ENCODE data around the gene LRRD1. TPM values are rescaled to one million over a fixed set of nuclear protein-coding genes. Genes with fewer than 3 reads are reported as not detected.
"Not testable (repeated sequence)": the region's sequence is repeated elsewhere in the genome, so short reads cannot be mapped to it uniquely, and the experiment has no call there.

The LRRD1 gene
- total and polyA plus RNA-seq, 2 of the 4 experiments (the other 2 are of a cell fraction) = under 0.01 to 0.02 TPM

- DNase-seq; BruUV-seq (replicated peaks); ATAC-seq (ENCODE audit: low read depth); H3K9me1 ChIP-seq (ENCODE audit: insufficient read depth, low read length); H3K4ac ChIP-seq (ENCODE audit: low read depth, low read length); H2BK5ac ChIP-seq (ENCODE audit: low read depth, low read length, poor library complexity, severe bottlenecking); H3K9me3 ChIP-seq (ENCODE audit: control insufficient read depth, insufficient read depth, low read length); H2AK5ac ChIP-seq (ENCODE audit: low read depth, low read length); H3K27me3 ChIP-seq (ENCODE audit: control insufficient read depth, insufficient read depth, low read length); H3K4me3 ChIP-seq (ENCODE audit: insufficient read depth, low read depth, low read length); dilution Hi-C loops (cut with HindIII; ENCODE audit: low sequenced_read_pairs, unreplicated experiment); H3K23ac ChIP-seq (ENCODE audit: low read depth, low read length); H3K4me1 ChIP-seq (ENCODE audit: control insufficient read depth, insufficient read depth, low read length); H3K36me3 ChIP-seq (ENCODE audit: control insufficient read depth, insufficient read depth, low read length); H4K5ac ChIP-seq (ENCODE audit: low read depth, low read length); H4K8ac ChIP-seq (ENCODE audit: low read depth in 2 of 2, low read length in 2 of 2); H3K79me1 ChIP-seq (ENCODE audit: low read depth in 1 of 2, low read length in 2 of 2); H3K18ac ChIP-seq (ENCODE audit: low read depth, low read length); H4K20me1 ChIP-seq (ENCODE audit: insufficient read depth, low read length); H2BK20ac ChIP-seq (ENCODE audit: low read depth, low read length); H3K14ac ChIP-seq (replicated peaks; ENCODE audit: low read depth, low read length); POLR2A ChIA-PET (ENCODE audit: unreplicated experiment); in situ Hi-C loops (cut with MboI; ENCODE audit: low sequenced_read_pairs); H3K9ac ChIP-seq (ENCODE audit: low read depth, low read length); CTCF ChIA-PET; H2AK9ac ChIP-seq (replicated peaks; ENCODE audit: low read depth, low read length, poor library complexity); H3K56ac ChIP-seq (ENCODE audit: extremely low read depth, insufficient read depth, low read length); H3K27ac ChIP-seq (ENCODE audit: insufficient read depth, low read length); H4K91ac ChIP-seq (ENCODE audit: insufficient read depth, low read depth, low read length); H2BK120ac ChIP-seq (ENCODE audit: low read depth, low read length); H3K4me2 ChIP-seq (ENCODE audit: low read depth, low read length); H2BK15ac ChIP-seq (ENCODE audit: low read depth, low read length); intact Hi-C loops (cut with micrococcal nuclease); H2AFZ ChIP-seq (replicated peaks; ENCODE audit: low read length, poor library complexity): not testable (repeated sequence)
- no CpG with 5 or more reads among the region's 1 CpG for WGBS, 2 experiments (ENCODE audit: extremely low coverage in 2 of 2, insufficient read length in 1 of 2)
Observed at GRCh38 chr7:92184294-92184693, 5.4 kb upstream of the LRRD1 start.
